GM12878 (cell line): ENCODE results near the gene SLC25A43. TPM values are rescaled to one million over a fixed set of nuclear protein-coding genes. Genes with fewer than 3 reads are reported as not detected.

ENCODE experiments used
- ATAC-seq: fragments of 200-7000 bp; cut with Tn5 transposase; 3 replicates; pipeline ENCODE4 v1.9.1; 2020; ENCODE audit warnings: mild to moderate bottlenecking, moderate library complexity
- BruUV-seq: library from RNA; stranded (reverse); fragments of 400-500 nt; replicated peaks from 2 replicates; lab custom pipeline; 2021; lab: Mats Ljungman, UMichigan
- CTCF ChIA-PET: fragments of 300-600 bp; sonication (Branson Sonifier 250); formaldehyde crosslinking; extraction: SDS; loops from one replicate; lab custom pipeline; 2021; ENCODE audit warnings: inconsistent platforms; lab: Yijun Ruan, JAX
- POLR2A ChIA-PET: fragments of 350-600 bp; formaldehyde crosslinking; extraction: SDS; loops from one replicate; lab custom pipeline; 2021; ENCODE audit warnings: inconsistent platforms; lab: Charles Lee
- RAD21 ChIA-PET: fragments of 300-600 bp; sonication (Branson Sonifier 250); formaldehyde crosslinking; loops from one replicate; lab custom pipeline; 2023; ENCODE audit warnings: antibody characterized with exemption; ENCODE audit not compliant: unreplicated experiment; lab: Charles Lee
- SMC1A ChIA-PET: fragments of 300-600 bp; sonication (Branson Sonifier 250); formaldehyde crosslinking; loops from one replicate; lab custom pipeline; 2023; ENCODE audit not compliant: unreplicated experiment, uncharacterized antibody; lab: Charles Lee
- DNase-seq: peaks from one replicate; pipeline ENCODE4 v3.0.0-alpha.2; 2011; ENCODE audit warnings: low read depth, low spot score
- FAIRE-seq: peaks from 3 replicates; lab custom pipeline; 2011; peaks lifted over from hg19 to GRCh38; lab: Jason Lieb, UNC
- H2AFZ ChIP-seq: 2 replicates; pipeline ENCODE4 v1.6.0; 2011; ENCODE audit warnings: low read depth, low read length, control low read depth; ENCODE audit not compliant: control insufficient read depth
- H3K27ac ChIP-seq: 2 replicates; pipeline ENCODE4 v1.5.1; 2011; ENCODE audit warnings: control low read depth; ENCODE audit not compliant: control insufficient read depth, insufficient read depth
- H3K27me3 ChIP-seq, 2 experiments: replicated peaks in 1 of 2; 2 replicates each; pipeline versions ENCODE4 v1.6.0 to v1.6.1; 2011; ENCODE audit warnings: low read length in 1 of 2; ENCODE audit not compliant: control insufficient read depth in 2 of 2, insufficient read depth in 2 of 2
- H3K36me3 ChIP-seq, 2 experiments: 2 replicates each; pipeline ENCODE4 v1.5.1; 2011; ENCODE audit warnings: low read length in 1 of 2; ENCODE audit not compliant: control insufficient read depth in 2 of 2, insufficient read depth in 2 of 2
- H3K4me1 ChIP-seq: 2 replicates; pipeline ENCODE4 v1.6.1; 2011; ENCODE audit warnings: mild to moderate bottlenecking, low read length, moderate library complexity, mixed read lengths; ENCODE audit not compliant: control insufficient read depth, insufficient read depth
- H3K4me2 ChIP-seq: 2 replicates; pipeline ENCODE4 v1.6.0; 2011; ENCODE audit warnings: control low read depth; ENCODE audit not compliant: control insufficient read depth, insufficient read depth
- H3K4me3 ChIP-seq: fragments of 200-600 bp; sonication (generic); 2 replicates; pipeline ENCODE4 v1.5.1; 2016
- H3K79me2 ChIP-seq: 2 replicates; pipeline ENCODE4 v1.6.0; 2011; ENCODE audit warnings: low read length; ENCODE audit not compliant: control insufficient read depth, insufficient read depth
- H3K9ac ChIP-seq: 2 replicates; pipeline ENCODE4 v1.8.0; 2011; ENCODE audit warnings: low read length, control low read depth, mixed read lengths; ENCODE audit not compliant: control insufficient read depth, insufficient read depth
- H3K9me3 ChIP-seq: replicated peaks from 3 replicates; pipeline ENCODE4 v1.5.1; 2011; ENCODE audit warnings: mild to moderate bottlenecking, low read length; ENCODE audit not compliant: control insufficient read depth, insufficient read depth
- H4K20me1 ChIP-seq: 2 replicates; pipeline ENCODE4 v1.6.0; 2011; ENCODE audit not compliant: control insufficient read depth, insufficient read depth
- BHLHE40 ChIP-seq, 2 experiments: fragments of 450-650 bp in 1 of 2; IDR thresholded peaks; 2 replicates each; pipeline ENCODE4 v1.6.1; 2011 to 2017; ENCODE audit warnings: low read depth in 2 of 2, borderline replicate concordance in 1 of 2, improper control_type of control experiment in 1 of 2, low read length in 1 of 2, mild to moderate bottlenecking in 1 of 2
- EGR1 ChIP-seq, 2 experiments: IDR thresholded peaks; 1 replicate in 1 of 2; 2 replicates in 1 of 2; pipeline ENCODE4 v1.6.1; 2011 to 2012; ENCODE audit warnings: low read depth in 2 of 2, low read length in 2 of 2, borderline replicate concordance in 1 of 2, mild to moderate bottlenecking in 1 of 2, moderate library complexity in 1 of 2
- FOXM1 ChIP-seq: IDR thresholded peaks from 2 replicates; pipeline ENCODE4 v1.6.1; 2012; ENCODE audit warnings: low read depth, mild to moderate bottlenecking, inconsistent platforms, low read length, moderate library complexity
- KLF5 ChIP-seq: fragments of 450-650 bp; IDR thresholded peaks from 2 replicates; pipeline ENCODE4 v1.6.1; 2014; ENCODE audit warnings: mild to moderate bottlenecking; ENCODE audit not compliant: partially characterized antibody
- NFXL1 ChIP-seq: fragments of 450-650 bp; IDR thresholded peaks from 2 replicates; pipeline ENCODE4 v1.6.1; 2017; ENCODE audit warnings: antibody characterized with exemption, mild to moderate bottlenecking, borderline replicate concordance
- NR2C2 ChIP-seq: IDR thresholded peaks from 2 replicates; pipeline ENCODE4 v1.6.1; 2011; ENCODE audit warnings: borderline replicate concordance, low read depth; ENCODE audit not compliant: control insufficient read depth, insufficient read length
- NR2F1 ChIP-seq: fragments of 450-650 bp; conservative IDR thresholded peaks from 2 replicates; pipeline ENCODE4 v1.6.1; 2017; ENCODE audit warnings: mild to moderate bottlenecking
- POLR2AphosphoS2 ChIP-seq: IDR thresholded peaks from 2 replicates; pipeline ENCODE4 v1.6.1; 2011; ENCODE audit warnings: low read depth, mild to moderate bottlenecking, low read length, improper control_type of control experiment, moderate library complexity
- POU2F2 ChIP-seq: IDR thresholded peaks from 3 replicates; pipeline ENCODE4 v1.6.1; 2011; ENCODE audit warnings: low read depth, mild to moderate bottlenecking, low read length, borderline replicate concordance
- RFX5 ChIP-seq: IDR thresholded peaks from 2 replicates; pipeline ENCODE4 v1.6.1; 2011; ENCODE audit warnings: low read depth, low read length, improper control_type of control experiment
- SMAD1 ChIP-seq: fragments of 450-650 bp; IDR thresholded peaks from 2 replicates; pipeline ENCODE4 v1.6.1; 2018; ENCODE audit warnings: mild to moderate bottlenecking, low read depth; ENCODE audit not compliant: partially characterized antibody
- SMAD5 ChIP-seq: IDR thresholded peaks from 2 replicates; pipeline ENCODE4 v1.6.1; 2016; ENCODE audit warnings: antibody characterized with exemption, low read depth
- SREBF2 ChIP-seq: IDR thresholded peaks from 2 replicates; pipeline ENCODE4 v1.6.1; 2012; ENCODE audit warnings: mild to moderate bottlenecking, low read length
- WGBS: methylation state at CpG from one replicate; pipeline ENCODE4 v1.1.6; 2016; ENCODE audit warnings: low lambda C conversion rate; ENCODE audit not compliant: insufficient replicate concordance, insufficient coverage; ENCODE audit errors: missing lambda C conversion rate; 5-methylcytosine and 5-hydroxymethylcytosine counted together
- in situ Hi-C: fragments of 300-500 bp; cut with MboI; formaldehyde crosslinking; loops from 9 replicates; pipeline ENCODE4 v1.14.3; 2018; ENCODE audit warnings: mixed read lengths
- intact Hi-C: fragments of 100-400 bp; cut with micrococcal nuclease; formaldehyde crosslinking; loops from one replicate; pipeline ENCODE4 v1.14.2; 2022; ENCODE audit not compliant: unreplicated experiment
- polyA plus RNA-seq, 11 experiments: library from polyadenylated mRNA; depleted of rRNA in 4 of 11; unstranded in 6 of 11; stranded (reverse) in 5 of 11; fragments of >200 nt; fragmentation: Nextera tagmentation in 4 of 11; fragmentation: Illumina TruSeq in 1 of 11; extraction: Ambion mirVana in 4 of 11; extraction: Trizol in 1 of 11; gene quantifications; 1 replicate in 1 of 11; 2 replicates in 10 of 11; pipeline versions ENCODE4 v1.2.1 to v1.2.3, GENCODE V29; 2011 to 2016; ENCODE audit warnings: inconsistent platforms in 2 of 11, missing spikeins in 2 of 11, low read depth in 1 of 11
- total RNA-seq, 4 experiments: library from RNA; depleted of rRNA in 3 of 4; stranded (reverse); fragments of >200 nt in 3 of 4; fragmentation: Illumina TruSeq in 1 of 4; extraction: Trizol in 1 of 4; gene quantifications; 2 replicates each; pipeline versions ENCODE4 v1.2.1 to v1.2.3, GENCODE V29; 2013 to 2021
- TF ChIP-seq, protein P1 (sequence below): IDR thresholded peaks from 2 replicates; pipeline ENCODE4 v1.6.1; 2011; ENCODE audit warnings: low read depth, low read length, improper control_type of control experiment, borderline replicate concordance
- TF ChIP-seq, protein P2 (sequence below): fragments of 450-650 bp; IDR thresholded peaks from 2 replicates; pipeline ENCODE4 v1.6.1; 2016; ENCODE audit warnings: mild to moderate bottlenecking
- TF ChIP-seq, protein P3 (sequence below): fragments of 450-650 bp; IDR thresholded peaks from 2 replicates; pipeline ENCODE4 v1.6.1; 2017; ENCODE audit warnings: mild to moderate bottlenecking, low read depth, inconsistent platforms; ENCODE audit not compliant: poor library complexity, severe bottlenecking

SLC25A43 gene
- total and polyA plus RNA-seq, 10 of the 15 experiments (the other 5 are each of a cell fraction or from before 2014, with no cell fraction given) = 2.5 to 13.5 (median 6.8) TPM

DNA sequence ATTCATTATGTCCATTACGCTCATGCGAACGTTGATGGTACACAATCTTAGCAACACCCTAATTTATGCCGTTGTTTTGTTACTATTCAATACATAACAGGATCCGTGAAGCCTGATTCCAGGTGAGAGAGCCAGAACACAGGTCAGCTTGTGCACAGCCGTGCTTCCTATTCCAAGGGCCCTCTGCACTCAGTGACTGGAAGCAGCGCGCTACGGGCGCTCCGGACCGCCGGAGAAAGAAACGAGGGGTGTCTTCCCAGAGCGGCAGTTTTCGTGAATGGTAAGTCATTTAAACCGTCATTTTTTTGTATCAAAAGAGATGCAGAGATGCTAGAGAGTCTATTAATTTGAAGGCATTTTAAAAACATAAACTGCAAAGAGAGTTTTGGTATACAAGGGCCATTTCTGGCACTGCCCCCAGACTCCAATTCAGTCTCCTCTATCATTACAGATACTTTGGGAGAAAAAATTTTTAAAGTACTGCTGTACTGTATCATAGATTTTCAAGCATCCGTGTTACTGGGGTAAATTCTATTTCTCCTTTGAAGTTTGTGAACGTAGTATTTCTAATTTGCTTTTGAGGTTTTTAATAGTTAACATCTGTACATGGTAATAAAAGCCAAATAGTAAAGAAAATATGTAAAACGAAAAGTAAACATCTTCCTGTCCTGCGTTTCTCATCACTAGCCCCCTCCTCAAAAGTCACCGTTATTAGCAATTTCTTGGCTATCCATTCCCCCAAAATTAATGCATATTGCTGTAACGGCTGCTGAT lies 75.7 kb downstream of the SLC25A43 start:
- BruUV-seq = no TSS peak
- intact Hi-C loops = no loop called here

More for the DNA sequence above, 75.7 kb downstream of the SLC25A43 start:
- DNase-seq (no peak), FAIRE-seq (no peak), ATAC-seq (no peak)
- Histone ChIP-seq H4K20me1 (no peaks in the 10 kb centered on the region; the same call in 1 of the 2 replicates), H3K9me3 (no peaks in the 10 kb centered on the region), H3K4me3 (no peak overlapping the region), H3K9ac (no peak overlapping the region), H3K79me2 (peaks cover 1% of the 10 kb centered on the region; the same call in 1 of the 2 replicates), H3K27me3 (no peaks in the 10 kb centered on the region), H3K27ac (no peak overlapping the region), H3K4me1 (no peaks in the 10 kb centered on the region; the same call in 1 of the 2 replicates), H2AFZ (no peak overlapping the region), H3K4me2 (no peak overlapping the region), H3K36me3 (peaks cover 0 to 6% of the 10 kb centered on the region in 2 experiments; a peak in 1 of 4 replicates)
- CTCF ChIA-PET = interaction anchor here (0.6 to 1.5 kb wide), 3 partner anchors 8 to 305 kb away, joined by 3 to 5 read pairs (median 3); no protein-coding TSS in a partner anchor
- POLR2A ChIA-PET = interaction anchor here (0.8 kb wide), 1 partner anchor 19 kb away, joined by 3 read pairs; no protein-coding TSS in a partner anchor
- 68% methylated on average over 23 of the region's 23 CpGs for WGBS
- in situ Hi-C loops = no loop called here
- TF ChIP-seq, protein P1, sequence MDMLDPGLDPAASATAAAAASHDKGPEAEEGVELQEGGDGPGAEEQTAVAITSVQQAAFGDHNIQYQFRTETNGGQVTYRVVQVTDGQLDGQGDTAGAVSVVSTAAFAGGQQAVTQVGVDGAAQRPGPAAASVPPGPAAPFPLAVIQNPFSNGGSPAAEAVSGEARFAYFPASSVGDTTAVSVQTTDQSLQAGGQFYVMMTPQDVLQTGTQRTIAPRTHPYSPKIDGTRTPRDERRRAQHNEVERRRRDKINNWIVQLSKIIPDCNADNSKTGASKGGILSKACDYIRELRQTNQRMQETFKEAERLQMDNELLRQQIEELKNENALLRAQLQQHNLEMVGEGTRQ = no peak
- TF ChIP-seq BHLHE40 (IDR thresholded peaks at IDR 0.05; ENCODE audit: borderline replicate concordance in 1 of 2, low read depth in 2 of 2, low read length in 1 of 2) (no peak), EGR1 (IDR thresholded peaks at IDR 0.05; ENCODE audit: borderline replicate concordance in 1 of 2, low read depth in 2 of 2, low read length in 2 of 2) (no peak), NR2C2 (no peak), NR2F1 (no peak), FOXM1 (no peak), POU2F2 (no peak), POLR2AphosphoS2 (no peak), RFX5 (no peak), SREBF2 (no peak), NFXL1 (no peak), KLF5 (no peak), SMAD5 (no peak), SMAD1 (no peak)
- TF ChIP-seq, protein P2, sequence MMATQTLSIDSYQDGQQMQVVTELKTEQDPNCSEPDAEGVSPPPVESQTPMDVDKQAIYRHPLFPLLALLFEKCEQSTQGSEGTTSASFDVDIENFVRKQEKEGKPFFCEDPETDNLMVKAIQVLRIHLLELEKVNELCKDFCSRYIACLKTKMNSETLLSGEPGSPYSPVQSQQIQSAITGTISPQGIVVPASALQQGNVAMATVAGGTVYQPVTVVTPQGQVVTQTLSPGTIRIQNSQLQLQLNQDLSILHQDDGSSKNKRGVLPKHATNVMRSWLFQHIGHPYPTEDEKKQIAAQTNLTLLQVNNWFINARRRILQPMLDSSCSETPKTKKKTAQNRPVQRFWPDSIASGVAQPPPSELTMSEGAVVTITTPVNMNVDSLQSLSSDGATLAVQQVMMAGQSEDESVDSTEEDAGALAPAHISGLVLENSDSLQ = no peak
- TF ChIP-seq, protein P3, sequence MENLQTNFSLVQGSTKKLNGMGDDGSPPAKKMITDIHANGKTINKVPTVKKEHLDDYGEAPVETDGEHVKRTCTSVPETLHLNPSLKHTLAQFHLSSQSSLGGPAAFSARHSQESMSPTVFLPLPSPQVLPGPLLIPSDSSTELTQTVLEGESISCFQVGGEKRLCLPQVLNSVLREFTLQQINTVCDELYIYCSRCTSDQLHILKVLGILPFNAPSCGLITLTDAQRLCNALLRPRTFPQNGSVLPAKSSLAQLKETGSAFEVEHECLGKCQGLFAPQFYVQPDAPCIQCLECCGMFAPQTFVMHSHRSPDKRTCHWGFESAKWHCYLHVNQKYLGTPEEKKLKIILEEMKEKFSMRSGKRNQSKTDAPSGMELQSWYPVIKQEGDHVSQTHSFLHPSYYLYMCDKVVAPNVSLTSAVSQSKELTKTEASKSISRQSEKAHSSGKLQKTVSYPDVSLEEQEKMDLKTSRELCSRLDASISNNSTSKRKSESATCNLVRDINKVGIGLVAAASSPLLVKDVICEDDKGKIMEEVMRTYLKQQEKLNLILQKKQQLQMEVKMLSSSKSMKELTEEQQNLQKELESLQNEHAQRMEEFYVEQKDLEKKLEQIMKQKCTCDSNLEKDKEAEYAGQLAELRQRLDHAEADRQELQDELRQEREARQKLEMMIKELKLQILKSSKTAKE = no peak
- SMC1A ChIA-PET = interaction anchor here (1.1 kb wide), 1 partner anchor 9 kb away, joined by 3 read pairs; no protein-coding TSS in a partner anchor
- RAD21 ChIA-PET = interaction anchor here (0.7 kb wide), 1 partner anchor 13 kb away, joined by 5 read pairs; no protein-coding TSS in a partner anchor
